Keratinocyte (primary cell): Measurements from ENCODE around the gene ITGA11.

Experiments
- EZH2 ChIP-seq: IDR thresholded peaks from one replicate; pipeline ENCODE4 v1.6.1; 2012; ENCODE audit warnings: inconsistent platforms, mild to moderate bottlenecking, low read length, moderate library complexity
- TF ChIP-seq, protein P1 (sequence below), 3 experiments: IDR thresholded peaks in 1 of 3; conservative IDR thresholded peaks in 1 of 3; optimal IDR thresholded peaks in 1 of 3; 2 replicates in 2 of 3; 3 replicates in 1 of 3; pipeline versions ENCODE3 to v1.5.1; 2011; ENCODE audit warnings: low read length in 3 of 3, mild to moderate bottlenecking in 3 of 3, moderate library complexity in 2 of 3, control low read depth in 1 of 3, inconsistent platforms in 1 of 3; ENCODE audit not compliant: insufficient read depth in 2 of 3; ENCODE audit errors: extremely low read depth in 1 of 3

DNA sequence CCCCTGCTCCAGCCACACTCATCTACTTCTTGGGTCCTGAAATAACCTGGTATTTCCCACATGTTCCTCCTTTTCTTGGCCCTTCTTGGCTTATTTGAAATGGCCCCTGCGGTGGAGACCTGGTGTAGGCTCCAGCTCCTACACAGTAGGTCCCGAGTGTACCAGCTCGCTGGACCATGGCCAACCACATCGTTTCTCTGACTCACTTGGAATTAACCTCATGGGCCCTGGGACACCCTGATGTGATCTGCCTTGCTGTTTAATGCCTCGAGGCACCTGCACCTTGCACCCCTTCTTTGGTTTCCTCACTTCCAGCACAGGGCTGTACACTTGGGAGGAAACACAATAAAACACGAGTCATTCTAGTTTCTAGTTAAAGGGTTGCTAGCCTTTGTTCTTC is 94.1 kb downstream of the ITGA11 start:
- TF ChIP-seq, protein P1, sequence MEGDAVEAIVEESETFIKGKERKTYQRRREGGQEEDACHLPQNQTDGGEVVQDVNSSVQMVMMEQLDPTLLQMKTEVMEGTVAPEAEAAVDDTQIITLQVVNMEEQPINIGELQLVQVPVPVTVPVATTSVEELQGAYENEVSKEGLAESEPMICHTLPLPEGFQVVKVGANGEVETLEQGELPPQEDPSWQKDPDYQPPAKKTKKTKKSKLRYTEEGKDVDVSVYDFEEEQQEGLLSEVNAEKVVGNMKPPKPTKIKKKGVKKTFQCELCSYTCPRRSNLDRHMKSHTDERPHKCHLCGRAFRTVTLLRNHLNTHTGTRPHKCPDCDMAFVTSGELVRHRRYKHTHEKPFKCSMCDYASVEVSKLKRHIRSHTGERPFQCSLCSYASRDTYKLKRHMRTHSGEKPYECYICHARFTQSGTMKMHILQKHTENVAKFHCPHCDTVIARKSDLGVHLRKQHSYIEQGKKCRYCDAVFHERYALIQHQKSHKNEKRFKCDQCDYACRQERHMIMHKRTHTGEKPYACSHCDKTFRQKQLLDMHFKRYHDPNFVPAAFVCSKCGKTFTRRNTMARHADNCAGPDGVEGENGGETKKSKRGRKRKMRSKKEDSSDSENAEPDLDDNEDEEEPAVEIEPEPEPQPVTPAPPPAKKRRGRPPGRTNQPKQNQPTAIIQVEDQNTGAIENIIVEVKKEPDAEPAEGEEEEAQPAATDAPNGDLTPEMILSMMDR (optimal IDR thresholded peaks at IDR 0.05 in 1 of 3, IDR thresholded peaks at IDR 0.05 in 1 of 3, conservative IDR thresholded peaks at IDR 0.05 in 1 of 3; ENCODE audit: extremely low read depth in 1 of 3, insufficient read depth in 2 of 3, low read length in 3 of 3): no peak
- no peak for TF ChIP-seq EZH2
